IMR-90 (cell line): ENCODE measurements around the gene BCAS3. TPM values are rescaled to one million over a fixed set of nuclear protein-coding genes. Genes with fewer than 3 reads are reported as not detected.
A peak's percentile ranks its signal among the peaks of the same experiment; 100 is the strongest.

ENCODE experiments used
- ATAC-seq: fragments of 200-7000 bp; cut with Tn5 transposase; 2 replicates; pipeline ENCODE4 v1.9.1; 2020; ENCODE audit warnings: low read depth, mild to moderate bottlenecking, moderate library complexity
- BruUV-seq: library from RNA; stranded (reverse); fragments of 400-500 nt; replicated peaks from 2 replicates; lab custom pipeline; 2021; lab: Mats Ljungman, UMichigan
- CTCF ChIA-PET: fragments of 300-600 bp; formaldehyde crosslinking; extraction: SDS; loops from one replicate; lab custom pipeline; 2021; ENCODE audit warnings: antibody characterized with exemption; lab: Yijun Ruan, JAX
- POLR2A ChIA-PET: fragments of 300-600 bp; sonication (Branson Sonifier 250); formaldehyde crosslinking; loops from one replicate; lab custom pipeline; 2022; ENCODE audit warnings: antibody characterized with exemption; ENCODE audit not compliant: unreplicated experiment; lab: Charles Lee
- DNase-seq: peaks from one replicate; pipeline ENCODE4 v3.0.0; 2013
- H2AFZ ChIP-seq: replicated peaks from 2 replicates; pipeline ENCODE3; 2013; ENCODE audit warnings: low read length, mild to moderate bottlenecking; ENCODE audit not compliant: poor library complexity
- H2AK5ac ChIP-seq: 2 replicates; pipeline ENCODE4 v1.6.1; 2013; ENCODE audit warnings: low read depth, low read length, inconsistent platforms
- H2AK9ac ChIP-seq: replicated peaks from 2 replicates; pipeline ENCODE3; 2013; ENCODE audit warnings: mild to moderate bottlenecking, low read depth, low read length, moderate library complexity; ENCODE audit not compliant: poor library complexity
- H2BK120ac ChIP-seq: 2 replicates; pipeline ENCODE4 v1.6.1; 2013; ENCODE audit warnings: low read depth, low read length, inconsistent platforms
- H2BK15ac ChIP-seq: 3 replicates; pipeline ENCODE4 v1.6.1; 2013; ENCODE audit warnings: low read depth, low read length, inconsistent platforms
- H2BK20ac ChIP-seq: 2 replicates; pipeline ENCODE4 v1.6.1; 2013; ENCODE audit warnings: low read depth, mild to moderate bottlenecking, inconsistent platforms, low read length, moderate library complexity
- H2BK5ac ChIP-seq: 2 replicates; pipeline ENCODE4 v1.6.1; 2013; ENCODE audit warnings: mild to moderate bottlenecking, low read depth, low read length, inconsistent platforms; ENCODE audit not compliant: poor library complexity, severe bottlenecking
- H3K14ac ChIP-seq: replicated peaks from 2 replicates; pipeline ENCODE4 v1.6.1; 2013; ENCODE audit warnings: low read depth, low read length, inconsistent platforms
- H3K18ac ChIP-seq: 2 replicates; pipeline ENCODE4 v1.6.1; 2013; ENCODE audit warnings: low read depth, low read length, control low read depth
- H3K23ac ChIP-seq: 2 replicates; pipeline ENCODE4 v1.6.1; 2013; ENCODE audit warnings: low read depth, low read length, inconsistent platforms
- H3K27ac ChIP-seq: 2 replicates; pipeline ENCODE4 v1.5.1; 2013; ENCODE audit warnings: mild to moderate bottlenecking, control low read depth, low read length; ENCODE audit not compliant: insufficient read depth
- H3K27me3 ChIP-seq: 2 replicates; pipeline ENCODE4 v1.6.1; 2013; ENCODE audit warnings: low read length; ENCODE audit not compliant: control insufficient read depth, insufficient read depth
- H3K36me3 ChIP-seq: 2 replicates; pipeline ENCODE4 v1.6.1; 2013; ENCODE audit warnings: low read length, mixed read lengths; ENCODE audit not compliant: control insufficient read depth, insufficient read depth
- H3K4ac ChIP-seq: 2 replicates; pipeline ENCODE4 v1.6.1; 2013; ENCODE audit warnings: low read depth, low read length, inconsistent platforms
- H3K4me1 ChIP-seq: 2 replicates; pipeline ENCODE4 v1.6.1; 2013; ENCODE audit warnings: low read length, mixed read lengths; ENCODE audit not compliant: control insufficient read depth, insufficient read depth
- H3K4me2 ChIP-seq: 2 replicates; pipeline ENCODE4 v1.6.1; 2013; ENCODE audit warnings: low read depth, mild to moderate bottlenecking, control low read depth, low read length, moderate library complexity
- H3K4me3 ChIP-seq: 2 replicates; pipeline ENCODE4 v1.5.1; 2013; ENCODE audit warnings: low read depth, mild to moderate bottlenecking, control low read depth, low read length, moderate library complexity; ENCODE audit not compliant: insufficient read depth
- H3K56ac ChIP-seq: 2 replicates; pipeline ENCODE4 v1.6.1; 2013; ENCODE audit warnings: low read length, inconsistent platforms; ENCODE audit not compliant: insufficient read depth; ENCODE audit errors: extremely low read depth
- H3K79me1 ChIP-seq, 2 experiments: 2 replicates each; pipeline ENCODE4 v1.6.1; 2013; ENCODE audit warnings: low read length in 2 of 2, inconsistent platforms in 1 of 2, low read depth in 1 of 2
- H3K9ac ChIP-seq: 2 replicates; pipeline ENCODE4 v1.6.1; 2013; ENCODE audit warnings: low read depth, low read length, control low read depth
- H3K9me1 ChIP-seq: 2 replicates; pipeline ENCODE4 v1.6.1; 2013; ENCODE audit warnings: low read length, inconsistent platforms; ENCODE audit not compliant: insufficient read depth
- H3K9me3 ChIP-seq: 2 replicates; pipeline ENCODE4 v1.6.1; 2013; ENCODE audit warnings: low read length; ENCODE audit not compliant: control insufficient read depth, insufficient read depth
- H4K20me1 ChIP-seq: 2 replicates; pipeline ENCODE4 v1.6.1; 2013; ENCODE audit warnings: low read length, inconsistent platforms; ENCODE audit not compliant: insufficient read depth
- H4K5ac ChIP-seq: 2 replicates; pipeline ENCODE4 v1.6.1; 2013; ENCODE audit warnings: mild to moderate bottlenecking, low read depth, low read length, control low read depth
- H4K8ac ChIP-seq, 2 experiments: 2 replicates each; pipeline ENCODE4 v1.6.1; 2013; ENCODE audit warnings: low read depth in 2 of 2, low read length in 2 of 2, control low read depth in 1 of 2, inconsistent platforms in 1 of 2
- H4K91ac ChIP-seq: 2 replicates; pipeline ENCODE4 v1.6.1; 2013; ENCODE audit warnings: low read depth, low read length, inconsistent platforms; ENCODE audit not compliant: insufficient read depth
- BHLHE40 ChIP-seq: fragments of 150-350 bp; IDR thresholded peaks from 2 replicates; pipeline ENCODE4 v1.6.1; 2016; ENCODE audit warnings: mild to moderate bottlenecking, low read depth, low read length
- FOS ChIP-seq: fragments of 150-350 bp; IDR thresholded peaks from 2 replicates; pipeline ENCODE4 v1.6.1; 2016; ENCODE audit warnings: low read depth, low read length
- MAFK ChIP-seq: IDR thresholded peaks from 2 replicates; pipeline ENCODE4 v1.6.1; 2012; ENCODE audit warnings: low read depth, low read length, improper control_type of control experiment
- MAZ ChIP-seq: IDR thresholded peaks from 2 replicates; pipeline ENCODE4 v1.6.1; 2012; ENCODE audit warnings: low read depth, mild to moderate bottlenecking, low read length, improper control_type of control experiment, moderate library complexity, borderline replicate concordance
- MXI1 ChIP-seq: IDR thresholded peaks from 2 replicates; pipeline ENCODE4 v1.6.1; 2012; ENCODE audit warnings: low read depth, mild to moderate bottlenecking, low read length, moderate library complexity, borderline replicate concordance
- NFE2L2 ChIP-seq: fragments of 150-350 bp; IDR thresholded peaks from 2 replicates; pipeline ENCODE4 v1.6.1; 2016; ENCODE audit warnings: low read depth, mild to moderate bottlenecking, low read length
- RFX5 ChIP-seq: IDR thresholded peaks from 2 replicates; pipeline ENCODE4 v1.8.0; 2012; ENCODE audit warnings: low read depth, mild to moderate bottlenecking, low read length, moderate library complexity
- SMC3 ChIP-seq: fragments of 150-350 bp; IDR thresholded peaks from 2 replicates; pipeline ENCODE4 v1.6.1; 2016; ENCODE audit warnings: low read depth, mild to moderate bottlenecking, antibody characterized with exemption, low read length, moderate library complexity
- WGBS, 2 experiments: methylation state at CpG; one replicate each; pipeline versions ENCODE4 v1.1.5 to v1.1.7; 2013; ENCODE audit warnings: missing lambda C conversion rate in 2 of 2; ENCODE audit not compliant: insufficient read length in 1 of 2; ENCODE audit errors: extremely low coverage in 2 of 2; 5-methylcytosine and 5-hydroxymethylcytosine counted together
- dilution Hi-C: fragments of 300-500 bp; cut with HindIII; formaldehyde crosslinking; loops from one replicate; pipeline ENCODE4 v1.14.3; 2018; ENCODE audit warnings: low sequenced_read_pairs; ENCODE audit not compliant: unreplicated experiment
- in situ Hi-C: fragments of 300-500 bp; cut with MboI; formaldehyde crosslinking; loops from 3 replicates; pipeline ENCODE4 v1.14.3; 2019; ENCODE audit warnings: low sequenced_read_pairs, inconsistent platforms, mixed read lengths
- intact Hi-C: fragments of 100-400 bp; cut with micrococcal nuclease; formaldehyde crosslinking; loops from 2 replicates; pipeline ENCODE4 v1.10.0; 2022
- polyA plus RNA-seq, 3 experiments: library from polyadenylated mRNA; depleted of rRNA; stranded (reverse); fragments of >200 nt; gene quantifications; 2 replicates each; pipeline ENCODE4 v1.2.3, GENCODE V29; 2012; ENCODE audit warnings: low replicate concordance in 1 of 3
- total RNA-seq: library from RNA; depleted of rRNA; stranded (reverse); fragments of >200 nt; gene quantifications from 2 replicates; pipeline ENCODE4 v1.2.3, GENCODE V29; 2012
- TF ChIP-seq, protein P1 (sequence below): fragments of 150-350 bp; IDR thresholded peaks from 2 replicates; pipeline ENCODE4 v1.6.1; 2017; ENCODE audit warnings: mild to moderate bottlenecking, antibody characterized with exemption, low read length, low read depth

Gene BCAS3
- total and polyA plus RNA-seq, 2 of the 4 experiments (the other 2 are of a cell fraction) = 6.3 to 27.1 TPM

DNA sequence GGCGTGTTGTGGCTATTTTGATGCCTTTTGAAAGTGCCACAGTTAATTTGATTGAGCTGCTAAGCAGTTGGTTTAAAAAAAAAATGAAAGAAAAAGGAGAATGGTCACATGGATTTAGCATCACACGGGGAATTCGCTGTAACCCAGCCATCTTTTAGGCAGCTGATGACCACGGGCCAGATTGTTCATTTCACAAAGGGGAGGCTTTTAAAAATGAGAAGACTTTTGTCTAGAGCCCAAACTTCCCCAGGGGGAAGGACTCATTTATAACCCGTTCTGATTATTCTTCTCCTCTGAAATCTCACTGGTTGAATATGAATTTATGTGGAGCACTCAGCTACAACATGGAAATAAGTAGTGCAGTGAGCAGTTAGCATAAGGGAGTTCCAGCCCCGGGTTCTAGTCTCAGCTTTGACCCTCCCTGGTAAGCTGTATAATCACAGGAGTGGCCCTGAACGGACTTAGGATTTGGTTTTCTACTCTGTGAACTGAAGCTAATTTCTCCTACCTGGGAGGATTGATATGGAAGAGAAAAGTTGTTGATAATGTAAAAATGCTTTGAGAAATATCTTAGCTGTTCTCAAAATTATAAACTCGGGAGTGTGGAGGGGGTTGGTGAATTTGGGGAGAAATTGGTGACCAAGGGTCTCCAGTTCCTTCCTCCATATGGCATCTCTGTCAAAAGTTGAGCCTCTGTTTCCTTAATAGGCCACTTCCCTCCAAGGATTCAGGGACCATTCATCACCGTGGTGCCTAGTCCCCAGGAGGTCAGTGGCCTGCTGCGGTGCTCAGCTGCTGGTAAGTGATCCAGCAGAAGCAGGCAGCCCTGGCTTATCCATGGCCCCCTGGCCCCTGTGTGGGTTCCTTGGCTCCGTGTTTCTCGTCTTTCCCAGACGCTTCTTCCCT lies 645.6 kb downstream of the BCAS3 start:
- H3K23ac ChIP-seq = peak overlapping the region; percentile 77
- H4K20me1 ChIP-seq = no peaks in the 10 kb centered on the region
- no peak for TF ChIP-seq MAFK
- TF ChIP-seq FOS = no peak
- no peak for TF ChIP-seq SMC3
- TF ChIP-seq NFE2L2 = no peak
- TF ChIP-seq MAZ = no peak
- TF ChIP-seq MXI1 = no peak
- TF ChIP-seq BHLHE40 = no peak
- no peak for TF ChIP-seq RFX5
- TF ChIP-seq, protein P1, sequence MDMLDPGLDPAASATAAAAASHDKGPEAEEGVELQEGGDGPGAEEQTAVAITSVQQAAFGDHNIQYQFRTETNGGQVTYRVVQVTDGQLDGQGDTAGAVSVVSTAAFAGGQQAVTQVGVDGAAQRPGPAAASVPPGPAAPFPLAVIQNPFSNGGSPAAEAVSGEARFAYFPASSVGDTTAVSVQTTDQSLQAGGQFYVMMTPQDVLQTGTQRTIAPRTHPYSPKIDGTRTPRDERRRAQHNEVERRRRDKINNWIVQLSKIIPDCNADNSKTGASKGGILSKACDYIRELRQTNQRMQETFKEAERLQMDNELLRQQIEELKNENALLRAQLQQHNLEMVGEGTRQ = no peak
- in situ Hi-C loops (no loop called here), dilution Hi-C loops (no loop called here), intact Hi-C loops (no loop called here)
- peak overlapping the region; percentile 78 for H4K5ac ChIP-seq
- peak overlapping the region; percentile 19 for H3K4me2 ChIP-seq
- no peak overlapping the region for H3K9ac ChIP-seq
- peak overlapping the region; percentile 75 to 89 for H4K8ac ChIP-seq
- H3K4me3 ChIP-seq = no peak overlapping the region
- peak overlapping the region; percentile 60; the same call in 1 of the 2 replicates for H3K56ac ChIP-seq
- peak overlapping the region; percentile 94 for H2AK5ac ChIP-seq
- peak overlapping the region; percentile 86 for H2AFZ ChIP-seq
- H2BK5ac ChIP-seq = peak overlapping the region; percentile 71
- H2AK9ac ChIP-seq = no peak overlapping the region
- no peaks in the 10 kb centered on the region for H3K27me3 ChIP-seq
- peaks cover 22% of the 10 kb centered on the region for H3K4me1 ChIP-seq
- no peaks in the 10 kb centered on the region for H3K36me3 ChIP-seq
- no peaks in the 10 kb centered on the region for H3K9me3 ChIP-seq
- H3K79me1 ChIP-seq = peaks cover 0 to 12% of the 10 kb centered on the region in 2 experiments; a peak in 2 of 4 replicates
- no TSS peak for BruUV-seq
- H3K18ac ChIP-seq = peak overlapping the region; percentile 74
- peak overlapping the region; percentile 85 for H4K91ac ChIP-seq
- ATAC-seq (peak; percentile 10; the same call in 1 of the 2 replicates), DNase-seq (no peak)
- H2BK15ac ChIP-seq = peak overlapping the region; percentile 75
- H3K9me1 ChIP-seq = peaks cover 25% of the 10 kb centered on the region
- 57% methylated on average over 3 of the region's 13 CpGs; no CpG with 5 or more reads in 1 of the 2 experiments for WGBS, 2 experiments
- CTCF ChIA-PET = interaction anchor here (1.2 kb wide), 1 partner anchor 9 kb away, joined by 4 read pairs; no protein-coding TSS in a partner anchor
- POLR2A ChIA-PET = interaction anchor here (0.5 to 0.6 kb wide), 2 partner anchors 114 to 252 kb away, joined by 3 read pairs; no protein-coding TSS in a partner anchor
- peak overlapping the region; percentile 93 for H2BK20ac ChIP-seq
- peak overlapping the region; percentile 91 for H2BK120ac ChIP-seq
- H3K27ac ChIP-seq = peak overlapping the region; percentile 51; the same call in 1 of the 2 replicates
- H3K4ac ChIP-seq = peak overlapping the region; percentile 97
- H3K14ac ChIP-seq = peak overlapping the region; percentile 77
